ENCODE measurements around the gene CDH2.

CDH2 gene

GRCh38 chr18:28168725-28169124, 8.2 kb downstream of the CDH2 start:
- no peaks in the 10 kb centered on the region for H3K4me1 ChIP-seq (ENCODE audit: insufficient read depth, insufficient read length)
- TF ChIP-seq YY1 (IDR thresholded peaks at IDR 0.05; ENCODE audit: insufficient read depth, insufficient read length) (no peak), ZNF274 (IDR thresholded peaks at IDR 0.05; ENCODE audit: low read depth, low read length) (no peak), SUZ12 (IDR thresholded peaks at IDR 0.05; ENCODE audit: extremely low read depth, insufficient read depth, insufficient read length) (no peak)
- H3K9me3 ChIP-seq (ENCODE audit: insufficient read depth, low read length): no peaks in the 10 kb centered on the region
- H3K36me3 ChIP-seq (ENCODE audit: insufficient read depth, insufficient read length, low read length): no peaks in the 10 kb centered on the region
- H3K4me3 ChIP-seq (ENCODE audit: insufficient read length, low read depth): no peak overlapping the region
- no peaks in the 10 kb centered on the region for H3K27me3 ChIP-seq (ENCODE audit: insufficient read depth, insufficient read length)
- H3K9ac ChIP-seq (ENCODE audit: insufficient read length, low read depth): no peak overlapping the region
- no peak for DNase-seq (ENCODE audit: low read depth, low spot score)

- H3K4me3 ChIP-seq (ENCODE audit: insufficient read length, low read depth): no peak overlapping the region
- no peaks in the 10 kb centered on the region for H3K9me3 ChIP-seq (ENCODE audit: insufficient read depth, low read length)
- no peak for DNase-seq (ENCODE audit: low read depth, low spot score)
- no peaks in the 10 kb centered on the region for H3K4me1 ChIP-seq (ENCODE audit: insufficient read depth, insufficient read length)
- H3K36me3 ChIP-seq (ENCODE audit: insufficient read depth, insufficient read length, low read length): no peaks in the 10 kb centered on the region
- no peak overlapping the region for H3K9ac ChIP-seq (ENCODE audit: insufficient read length, low read depth)
- no peak for TF ChIP-seq YY1 (IDR thresholded peaks at IDR 0.05; ENCODE audit: insufficient read depth, insufficient read length)
- no peak for TF ChIP-seq SUZ12 (IDR thresholded peaks at IDR 0.05; ENCODE audit: extremely low read depth, insufficient read depth, insufficient read length)
- TF ChIP-seq ZNF274 (IDR thresholded peaks at IDR 0.05; ENCODE audit: low read depth, low read length): no peak
- no peaks in the 10 kb centered on the region for H3K27me3 ChIP-seq (ENCODE audit: insufficient read depth, insufficient read length)
Observed at GRCh38 chr18:28167835-28168349, 9.0 kb downstream of the CDH2 start.

- Histone ChIP-seq H3K4me3 (ENCODE audit: insufficient read length, low read depth) (no peak overlapping the region), H3K36me3 (ENCODE audit: insufficient read depth, insufficient read length, low read length) (peaks cover 3% of the 10 kb centered on the region), H3K9ac (ENCODE audit: insufficient read length, low read depth) (no peak overlapping the region), H3K27me3 (ENCODE audit: insufficient read depth, insufficient read length) (no peaks in the 10 kb centered on the region), H3K9me3 (ENCODE audit: insufficient read depth, low read length) (no peaks in the 10 kb centered on the region), H3K4me1 (ENCODE audit: insufficient read depth, insufficient read length) (no peaks in the 10 kb centered on the region)
- DNase-seq (ENCODE audit: low read depth, low spot score): no peak
- TF ChIP-seq YY1 (IDR thresholded peaks at IDR 0.05; ENCODE audit: insufficient read depth, insufficient read length): no peak
- no peak for TF ChIP-seq SUZ12 (IDR thresholded peaks at IDR 0.05; ENCODE audit: extremely low read depth, insufficient read depth, insufficient read length)
- TF ChIP-seq ZNF274 (IDR thresholded peaks at IDR 0.05; ENCODE audit: low read depth, low read length): no peak
Observed at GRCh38 chr18:28164771-28165483, 12.0 kb downstream of the CDH2 start.

- DNase-seq (ENCODE audit: low read depth, low spot score): no peak
- no peaks in the 10 kb centered on the region for H3K27me3 ChIP-seq (ENCODE audit: insufficient read depth, insufficient read length)
- no peak overlapping the region for H3K9ac ChIP-seq (ENCODE audit: insufficient read length, low read depth)
- H3K4me3 ChIP-seq (ENCODE audit: insufficient read length, low read depth): no peak overlapping the region
- H3K9me3 ChIP-seq (ENCODE audit: insufficient read depth, low read length): no peaks in the 10 kb centered on the region
- no peaks in the 10 kb centered on the region for H3K4me1 ChIP-seq (ENCODE audit: insufficient read depth, insufficient read length)
- peaks cover 3% of the 10 kb centered on the region for H3K36me3 ChIP-seq (ENCODE audit: insufficient read depth, insufficient read length, low read length)
- TF ChIP-seq ZNF274 (IDR thresholded peaks at IDR 0.05; ENCODE audit: low read depth, low read length) (no peak), SUZ12 (IDR thresholded peaks at IDR 0.05; ENCODE audit: extremely low read depth, insufficient read depth, insufficient read length) (no peak), YY1 (IDR thresholded peaks at IDR 0.05; ENCODE audit: insufficient read depth, insufficient read length) (no peak)
Observed at GRCh38 chr18:28163201-28163775, 13.6 kb downstream of the CDH2 start.

- Histone ChIP-seq H3K9me3 (ENCODE audit: insufficient read depth, low read length) (no peaks in the 10 kb centered on the region), H3K4me3 (ENCODE audit: insufficient read length, low read depth) (no peak overlapping the region), H3K36me3 (ENCODE audit: insufficient read depth, insufficient read length, low read length) (peaks cover 3% of the 10 kb centered on the region), H3K4me1 (ENCODE audit: insufficient read depth, insufficient read length) (no peaks in the 10 kb centered on the region), H3K27me3 (ENCODE audit: insufficient read depth, insufficient read length) (no peaks in the 10 kb centered on the region), H3K9ac (ENCODE audit: insufficient read length, low read depth) (no peak overlapping the region)
- no peak for DNase-seq (ENCODE audit: low read depth, low spot score)
- TF ChIP-seq SUZ12 (IDR thresholded peaks at IDR 0.05; ENCODE audit: extremely low read depth, insufficient read depth, insufficient read length) (no peak), YY1 (IDR thresholded peaks at IDR 0.05; ENCODE audit: insufficient read depth, insufficient read length) (no peak), ZNF274 (IDR thresholded peaks at IDR 0.05; ENCODE audit: low read depth, low read length) (no peak)
Observed at GRCh38 chr18:28161608-28162599, 15.0 kb downstream of the CDH2 start.

GRCh38 chr18:28159055-28159454, 17.9 kb downstream of the CDH2 start:
- TF ChIP-seq SUZ12 (IDR thresholded peaks at IDR 0.05; ENCODE audit: extremely low read depth, insufficient read depth, insufficient read length) (no peak), YY1 (IDR thresholded peaks at IDR 0.05; ENCODE audit: insufficient read depth, insufficient read length) (no peak), ZNF274 (IDR thresholded peaks at IDR 0.05; ENCODE audit: low read depth, low read length) (no peak)
- H3K4me3 ChIP-seq (ENCODE audit: insufficient read length, low read depth): no peak overlapping the region
- no peaks in the 10 kb centered on the region for H3K4me1 ChIP-seq (ENCODE audit: insufficient read depth, insufficient read length)
- no peaks in the 10 kb centered on the region for H3K27me3 ChIP-seq (ENCODE audit: insufficient read depth, insufficient read length)
- H3K36me3 ChIP-seq (ENCODE audit: insufficient read depth, insufficient read length, low read length): peaks cover 3% of the 10 kb centered on the region
- no peak overlapping the region for H3K9ac ChIP-seq (ENCODE audit: insufficient read length, low read depth)
- H3K9me3 ChIP-seq (ENCODE audit: insufficient read depth, low read length): no peaks in the 10 kb centered on the region
- DNase-seq (ENCODE audit: low read depth, low spot score): no peak

Measured in NT2/D1 (cell line).